ENCODE measurements around the gene NSUN7.
A peak's percentile ranks its signal among the peaks of the same experiment; 100 is the strongest.

The NSUN7 gene

DNA sequence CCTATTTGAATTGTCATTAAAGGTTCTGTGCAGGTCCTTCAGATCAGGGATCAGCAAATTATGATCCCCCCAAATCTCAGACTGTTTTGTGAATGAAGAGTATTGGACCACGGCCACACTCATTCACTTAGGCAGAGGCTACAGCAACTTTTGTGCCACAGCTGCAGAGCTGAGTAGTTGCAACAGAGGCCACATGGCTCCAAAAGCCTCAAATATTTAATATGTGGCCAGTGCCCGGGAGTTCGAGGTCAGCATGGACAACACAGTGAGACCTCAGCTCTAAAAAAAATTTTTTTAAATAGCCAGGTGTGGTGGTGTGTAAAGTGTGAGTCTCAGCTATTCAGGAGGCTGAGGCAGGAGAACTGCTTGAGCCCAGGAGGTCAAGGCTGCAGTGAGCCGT, 100.7 kb downstream of the NSUN7 start:
- DNase-seq = no peak

DNA sequence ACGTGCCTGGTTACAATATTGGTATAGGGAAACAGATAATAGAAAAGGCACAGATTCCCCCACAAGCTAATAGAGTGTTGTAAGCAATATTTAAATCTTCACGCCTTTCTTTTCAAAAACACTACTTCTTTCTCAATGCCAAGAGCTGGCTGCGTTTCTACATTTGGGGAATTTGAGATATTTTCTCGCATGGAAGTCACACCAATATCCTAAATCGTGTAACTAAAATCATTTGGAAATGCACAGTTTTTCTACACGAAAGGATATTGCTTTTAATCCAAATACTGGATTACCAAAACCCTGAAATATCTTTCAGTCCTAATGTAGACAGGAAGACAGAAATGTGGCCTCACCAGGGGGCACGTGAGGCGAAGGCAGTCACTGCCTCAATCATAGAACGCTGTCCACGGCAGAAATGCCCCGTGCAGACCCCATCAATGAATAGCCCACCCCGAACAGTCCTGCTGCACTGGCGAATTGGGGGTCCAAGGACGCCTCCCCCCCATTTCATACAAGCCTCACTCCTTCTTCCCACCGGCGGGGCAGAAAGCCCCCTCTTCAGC, 106.6 kb downstream of the NSUN7 start:
- DNase-seq = no peak

DNA sequence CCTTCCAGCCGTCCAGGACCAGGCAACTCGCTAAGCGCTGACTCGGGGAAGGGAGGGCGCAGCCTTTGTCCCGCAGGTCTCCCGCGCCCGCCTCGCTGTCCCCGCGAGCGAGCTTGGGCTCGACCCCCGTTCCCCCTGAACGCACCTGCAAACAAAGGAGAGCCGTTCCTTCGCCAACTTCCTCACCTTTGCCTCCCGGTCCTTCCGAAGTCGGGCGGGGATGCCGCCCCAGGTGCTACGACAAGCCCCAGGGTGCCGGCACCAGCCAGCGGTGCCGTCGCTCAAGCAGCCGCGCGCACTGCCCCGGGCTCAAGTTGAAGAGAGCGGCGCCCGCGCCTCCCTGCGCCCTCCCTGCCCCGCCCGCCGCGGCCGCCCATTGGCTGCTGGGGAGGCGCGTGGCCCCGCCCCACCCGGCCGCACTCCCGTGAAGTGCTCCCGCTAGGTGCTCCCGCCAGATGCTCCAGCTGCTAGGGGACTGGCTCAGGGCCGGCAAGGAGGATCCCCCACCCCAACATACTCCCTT, 107.1 kb downstream of the NSUN7 start:
- DNase-seq = peak; percentile 28

DNA sequence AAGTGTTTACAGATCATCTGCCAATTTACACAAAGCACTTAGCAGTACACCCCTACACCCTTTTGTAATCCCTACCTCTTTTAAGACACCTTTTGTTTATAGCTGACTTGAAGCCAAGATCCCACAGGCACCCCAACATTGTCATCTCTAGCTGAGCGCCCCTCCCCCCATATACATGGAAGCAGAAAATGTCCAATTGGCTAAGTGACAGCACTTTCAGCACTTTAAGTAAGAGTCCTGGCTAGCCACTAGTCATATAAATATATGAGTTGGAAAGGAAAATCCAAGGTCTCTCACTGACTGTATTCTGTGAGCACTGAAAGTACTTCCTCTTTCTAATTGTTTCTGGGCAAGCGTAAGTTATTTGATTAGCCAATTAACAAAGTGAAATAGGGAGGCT, 108.2 kb downstream of the NSUN7 start:
- DNase-seq = no peak

DNA sequence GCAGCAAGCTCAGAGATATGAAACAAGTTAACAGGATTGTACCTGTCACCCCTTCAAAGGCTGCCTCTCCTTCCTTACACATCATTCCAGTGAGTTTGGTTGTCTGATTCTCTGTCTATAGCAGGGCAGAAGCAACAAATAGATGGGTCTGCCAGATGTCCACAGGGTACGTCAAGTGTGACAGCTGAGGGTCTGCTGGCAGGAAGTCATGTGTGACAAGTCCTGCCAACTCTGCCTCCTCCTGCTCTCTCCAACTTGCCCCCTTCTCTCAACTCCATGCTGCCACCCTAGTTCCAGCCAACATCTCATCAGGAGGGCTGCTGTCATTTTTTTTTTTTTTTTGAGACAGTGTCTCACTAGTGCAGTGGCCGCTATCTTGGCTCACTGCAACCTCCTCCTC, 109.2 kb downstream of the NSUN7 start:
- no peak for DNase-seq

All from hematopoietic multipotent progenitor cell treated with erythropoietin and hydrocortisone succinate and interleukin-3 and kit ligand, for 8 days (in vitro differentiated cells).